GM19467 (cell line): ENCODE measurements around the gene CHN2.

Experiments used
- ATAC-seq: cut with Tn5 transposase; IDR thresholded peaks from one replicate; pipeline ENCODE4 v1.9.1; 2021; ENCODE audit warnings: mild to moderate bottlenecking, moderate library complexity; ENCODE audit not compliant: unreplicated experiment

Gene CHN2

GRCh38 chr7:29482056-29482455, 287.5 kb downstream of the CHN2 start:
- no peak for ATAC-seq

GRCh38 chr7:29483219-29484104, 288.9 kb downstream of the CHN2 start:
- no peak for ATAC-seq

- ATAC-seq: no peak
Observed at GRCh38 chr7:29484280-29484679, 289.7 kb downstream of the CHN2 start.

GRCh38 chr7:29485339-29486190, 291.0 kb downstream of the CHN2 start:
- ATAC-seq: no peak

- ATAC-seq: no peak
Observed at GRCh38 chr7:29486191-29486700, 291.7 kb downstream of the CHN2 start.

- no peak for ATAC-seq
Observed at GRCh38 chr7:29487424-29487823, 292.8 kb downstream of the CHN2 start.

GRCh38 chr7:29488203-29488970, 293.8 kb downstream of the CHN2 start:
- ATAC-seq: no peak

GRCh38 chr7:29488977-29489376, 294.4 kb downstream of the CHN2 start:
- ATAC-seq: no peak

GRCh38 chr7:29490094-29490607, 295.6 kb downstream of the CHN2 start:
- ATAC-seq: no peak

- ATAC-seq: no peak
Observed at GRCh38 chr7:29494350-29494749, 299.8 kb downstream of the CHN2 start.

GRCh38 chr7:29495653-29496052, 301.1 kb downstream of the CHN2 start:
- no peak for ATAC-seq

GRCh38 chr7:29496355-29497020, 301.9 kb downstream of the CHN2 start:
- ATAC-seq: no peak

GRCh38 chr7:29499932-29500331, 305.4 kb downstream of the CHN2 start:
- ATAC-seq: no peak

GRCh38 chr7:29500719-29501118, 306.1 kb downstream of the CHN2 start:
- no peak for ATAC-seq

- ATAC-seq: no peak
Observed at GRCh38 chr7:29502133-29502532, 307.6 kb downstream of the CHN2 start.

- no peak for ATAC-seq
Observed at GRCh38 chr7:29505931-29506330, 311.4 kb downstream of the CHN2 start.

- ATAC-seq: no peak
Observed at GRCh38 chr7:29508608-29509007, 314.0 kb downstream of the CHN2 start.

- no peak for ATAC-seq
Observed at GRCh38 chr7:29510028-29510427, 315.5 kb downstream of the CHN2 start.

- ATAC-seq: no peak
Observed at GRCh38 chr7:29511337-29511736, 316.8 kb downstream of the CHN2 start.

GRCh38 chr7:29511851-29512250, 317.3 kb downstream of the CHN2 start:
- no peak for ATAC-seq
